Measurements from ENCODE around the gene MT1HL1. TPM values are rescaled to one million over a fixed set of nuclear protein-coding genes. Genes with fewer than 3 reads are reported as not detected.

Gene MT1HL1
- total and polyA plus RNA-seq, 2 of the 4 experiments (the other 2 are of a cell fraction) = not detected

GRCh38 chr1:237018896-237019295, 14.7 kb upstream of the MT1HL1 start:
- peaks cover 2% of the 10 kb centered on the region for H3K9me3 ChIP-seq (ENCODE audit: control insufficient read depth, insufficient read depth, low read length)
- H3K9me1 ChIP-seq (ENCODE audit: insufficient read depth, low read length) = no peaks in the 10 kb centered on the region
- ChIA-PET POLR2A (ENCODE audit: unreplicated experiment) (no interaction called here), CTCF (no interaction called here)
- H3K14ac ChIP-seq (replicated peaks; ENCODE audit: low read depth, low read length) = no peak overlapping the region
- H3K4me2 ChIP-seq (ENCODE audit: low read depth, low read length) = no peak overlapping the region
- no peak overlapping the region for H3K4ac ChIP-seq (ENCODE audit: low read depth, low read length)
- H4K91ac ChIP-seq (ENCODE audit: insufficient read depth, low read depth, low read length) = no peak overlapping the region
- H2BK20ac ChIP-seq (ENCODE audit: low read depth, low read length) = no peak overlapping the region
- H4K8ac ChIP-seq (ENCODE audit: low read depth in 2 of 2, low read length in 2 of 2) = no peak overlapping the region
- H2BK15ac ChIP-seq (ENCODE audit: low read depth, low read length) = no peak overlapping the region
- H3K9ac ChIP-seq (ENCODE audit: low read depth, low read length) = no peak overlapping the region
- TF ChIP-seq CEBPB (IDR thresholded peaks at IDR 0.05; ENCODE audit: low read depth, low read length) (no peak), SMC3 (IDR thresholded peaks at IDR 0.05; ENCODE audit: low read depth, low read length) (no peak), NFE2L2 (IDR thresholded peaks at IDR 0.05; ENCODE audit: low read depth, low read length) (no peak), RFX5 (IDR thresholded peaks at IDR 0.05; ENCODE audit: low read depth, low read length) (no peak), CTCF (conservative IDR thresholded peaks at IDR 0.05; ENCODE audit: low read depth, low read length) (no peak), MAZ (IDR thresholded peaks at IDR 0.05; ENCODE audit: borderline replicate concordance, low read depth, low read length) (no peak), RAD21 (IDR thresholded peaks at IDR 0.05; ENCODE audit: low read length) (no peak), RCOR1 (IDR thresholded peaks at IDR 0.05; ENCODE audit: insufficient replicate concordance, low read length) (no peak), CHD1 (IDR thresholded peaks at IDR 0.05; ENCODE audit: low read depth, low read length) (no peak), POLR2A (IDR thresholded peaks at IDR 0.05; ENCODE audit: low read depth, low read length) (no peak), MAFK (IDR thresholded peaks at IDR 0.05; ENCODE audit: low read depth, low read length) (no peak), MXI1 (IDR thresholded peaks at IDR 0.05; ENCODE audit: borderline replicate concordance, low read depth, low read length) (no peak), FOS (IDR thresholded peaks at IDR 0.05; ENCODE audit: low read depth, low read length) (no peak), BHLHE40 (IDR thresholded peaks at IDR 0.05; ENCODE audit: low read depth, low read length) (no peak)
- TF ChIP-seq, protein P1, sequence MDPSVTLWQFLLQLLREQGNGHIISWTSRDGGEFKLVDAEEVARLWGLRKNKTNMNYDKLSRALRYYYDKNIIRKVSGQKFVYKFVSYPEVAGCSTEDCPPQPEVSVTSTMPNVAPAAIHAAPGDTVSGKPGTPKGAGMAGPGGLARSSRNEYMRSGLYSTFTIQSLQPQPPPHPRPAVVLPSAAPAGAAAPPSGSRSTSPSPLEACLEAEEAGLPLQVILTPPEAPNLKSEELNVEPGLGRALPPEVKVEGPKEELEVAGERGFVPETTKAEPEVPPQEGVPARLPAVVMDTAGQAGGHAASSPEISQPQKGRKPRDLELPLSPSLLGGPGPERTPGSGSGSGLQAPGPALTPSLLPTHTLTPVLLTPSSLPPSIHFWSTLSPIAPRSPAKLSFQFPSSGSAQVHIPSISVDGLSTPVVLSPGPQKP (IDR thresholded peaks at IDR 0.05; ENCODE audit: borderline replicate concordance, low read depth, low read length) = no peak
- TF ChIP-seq, protein P2, sequence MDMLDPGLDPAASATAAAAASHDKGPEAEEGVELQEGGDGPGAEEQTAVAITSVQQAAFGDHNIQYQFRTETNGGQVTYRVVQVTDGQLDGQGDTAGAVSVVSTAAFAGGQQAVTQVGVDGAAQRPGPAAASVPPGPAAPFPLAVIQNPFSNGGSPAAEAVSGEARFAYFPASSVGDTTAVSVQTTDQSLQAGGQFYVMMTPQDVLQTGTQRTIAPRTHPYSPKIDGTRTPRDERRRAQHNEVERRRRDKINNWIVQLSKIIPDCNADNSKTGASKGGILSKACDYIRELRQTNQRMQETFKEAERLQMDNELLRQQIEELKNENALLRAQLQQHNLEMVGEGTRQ (IDR thresholded peaks at IDR 0.05; ENCODE audit: low read depth, low read length) = no peak
- dilution Hi-C loops (cut with HindIII; ENCODE audit: low sequenced_read_pairs, unreplicated experiment) (no loop called here), intact Hi-C loops (cut with micrococcal nuclease) (no loop called here), in situ Hi-C loops (cut with MboI; ENCODE audit: low sequenced_read_pairs) (no loop called here)
- no TSS peak for BruUV-seq (replicated peaks)
- H3K27ac ChIP-seq (ENCODE audit: insufficient read depth, low read length) = no peak overlapping the region
- no peak overlapping the region for H2BK5ac ChIP-seq (ENCODE audit: low read depth, low read length, poor library complexity, severe bottlenecking)
- no peak for ATAC-seq (ENCODE audit: low read depth)
- DNase-seq = no peak
- H4K5ac ChIP-seq (ENCODE audit: low read depth, low read length) = no peak overlapping the region
- no peaks in the 10 kb centered on the region for H4K20me1 ChIP-seq (ENCODE audit: insufficient read depth, low read length)
- H3K79me1 ChIP-seq (ENCODE audit: low read depth in 1 of 2, low read length in 2 of 2) = no peaks in the 10 kb centered on the region
- no peak overlapping the region for H3K56ac ChIP-seq (ENCODE audit: extremely low read depth, insufficient read depth, low read length)
- no peak overlapping the region for H2BK120ac ChIP-seq (ENCODE audit: low read depth, low read length)
- H2AK5ac ChIP-seq (ENCODE audit: low read depth, low read length) = no peak overlapping the region
- H3K23ac ChIP-seq (ENCODE audit: low read depth, low read length) = no peak overlapping the region
- H3K18ac ChIP-seq (ENCODE audit: low read depth, low read length) = no peak overlapping the region
- no peaks in the 10 kb centered on the region for H3K4me1 ChIP-seq (ENCODE audit: control insufficient read depth, insufficient read depth, low read length)
- H2AFZ ChIP-seq (replicated peaks; ENCODE audit: low read length, poor library complexity) = no peak overlapping the region
- H3K4me3 ChIP-seq (ENCODE audit: insufficient read depth, low read depth, low read length) = no peak overlapping the region
- H2AK9ac ChIP-seq (replicated peaks; ENCODE audit: low read depth, low read length, poor library complexity) = no peak overlapping the region
- H3K27me3 ChIP-seq (ENCODE audit: control insufficient read depth, insufficient read depth, low read length) = no peaks in the 10 kb centered on the region
- H3K36me3 ChIP-seq (ENCODE audit: control insufficient read depth, insufficient read depth, low read length) = no peaks in the 10 kb centered on the region

Measured in IMR-90 (cell line).